Endothelial cell of umbilical vein (primary cell): ENCODE data around the gene HINFP. TPM values are rescaled to one million over a fixed set of nuclear protein-coding genes. Genes with fewer than 3 reads are reported as not detected.

ENCODE experiments used
- BruUV-seq: library from RNA; stranded (reverse); fragments of 400-500 nt; replicated peaks from 2 replicates; lab custom pipeline; 2021; lab: Mats Ljungman, UMichigan
- CTCF ChIA-PET: fragments of 300-600, 350-600 bp; sonication (Branson Sonifier 250); formaldehyde crosslinking; loops from one replicate; lab custom pipeline; 2021; ENCODE audit warnings: antibody characterized with exemption, inconsistent platforms; lab: Charles Lee
- POLR2A ChIA-PET: fragments of 300-600, 350-600 bp; sonication (Branson Sonifier 250); formaldehyde crosslinking; loops from one replicate; lab custom pipeline; 2021; ENCODE audit warnings: antibody characterized with exemption, inconsistent platforms; lab: Charles Lee
- DNase-seq: peaks from one replicate; pipeline ENCODE4 v3.0.0-alpha.2; 2011; ENCODE audit warnings: low read depth, low spot score
- FAIRE-seq: peaks from 2 replicates; lab custom pipeline; 2011; peaks lifted over from hg19 to GRCh38; lab: Jason Lieb, UNC
- H2AFZ ChIP-seq: 2 replicates; pipeline ENCODE4 v1.6.0; 2012; ENCODE audit warnings: low read depth, low read length, control low read depth, inconsistent platforms
- H3K27ac ChIP-seq: 2 replicates; pipeline ENCODE4 v1.5.1; 2011; ENCODE audit warnings: low read depth, mild to moderate bottlenecking, control low read depth, low read length, moderate library complexity; ENCODE audit not compliant: insufficient read depth
- H3K27me3 ChIP-seq, 2 experiments: 2 replicates each; pipeline versions ENCODE4 v1.6.0 to v1.6.1; 2011; ENCODE audit warnings: low read length in 2 of 2, mixed read lengths in 1 of 2; ENCODE audit not compliant: control insufficient read depth in 2 of 2, insufficient read depth in 2 of 2
- H3K36me3 ChIP-seq, 2 experiments: 2 replicates in 1 of 2; 3 replicates in 1 of 2; pipeline ENCODE4 v1.5.1; 2011; ENCODE audit warnings: low read length in 2 of 2, mild to moderate bottlenecking in 1 of 2, moderate library complexity in 1 of 2; ENCODE audit not compliant: control insufficient read depth in 2 of 2, insufficient read depth in 2 of 2; ENCODE audit errors: extremely low read depth in 1 of 2
- H3K4me1 ChIP-seq: 3 replicates; pipeline ENCODE4 v1.5.1; 2011; ENCODE audit warnings: mild to moderate bottlenecking, low read length; ENCODE audit not compliant: control insufficient read depth, insufficient read depth; ENCODE audit errors: extremely low read depth
- H3K4me2 ChIP-seq: 2 replicates; pipeline ENCODE4 v1.6.1; 2011; ENCODE audit warnings: low read length, control low read depth, mixed read lengths; ENCODE audit not compliant: insufficient read depth
- H3K4me3 ChIP-seq, 3 experiments: fragments of 200-600 bp in 1 of 3; sonication (generic), shearing (Covaris generic) in 1 of 3; replicated peaks in 1 of 3; 2 replicates each; pipeline ENCODE4 v1.5.1; 2011 to 2016; ENCODE audit warnings: control low read depth in 3 of 3, low read length in 3 of 3, mild to moderate bottlenecking in 2 of 3, inconsistent platforms in 1 of 3, low read depth in 1 of 3, moderate library complexity in 1 of 3; ENCODE audit not compliant: insufficient read depth in 1 of 3
- H3K79me2 ChIP-seq: 2 replicates; pipeline ENCODE4 v1.6.0; 2012; ENCODE audit warnings: low read length, inconsistent platforms; ENCODE audit not compliant: control insufficient read depth, insufficient read depth
- H3K9ac ChIP-seq: replicated peaks from 2 replicates; pipeline ENCODE3; 2011; ENCODE audit warnings: low read length, control low read depth; ENCODE audit not compliant: insufficient read depth; ENCODE audit errors: extremely low read depth
- H3K9me1 ChIP-seq: replicated peaks from 3 replicates; pipeline ENCODE4 v1.6.0; 2011; ENCODE audit warnings: mild to moderate bottlenecking, low read length; ENCODE audit not compliant: control insufficient read depth, insufficient read depth; ENCODE audit errors: extremely low read depth
- H3K9me3 ChIP-seq: replicated peaks from 2 replicates; pipeline ENCODE4 v1.5.1; 2012; ENCODE audit warnings: low read length, inconsistent platforms; ENCODE audit not compliant: control insufficient read depth, insufficient read depth
- H4K20me1 ChIP-seq: replicated peaks from 2 replicates; pipeline ENCODE3; 2011; ENCODE audit warnings: mild to moderate bottlenecking, low read length; ENCODE audit not compliant: control insufficient read depth, insufficient read depth; ENCODE audit errors: extremely low read depth
- EZH2 ChIP-seq: IDR thresholded peaks from 2 replicates; pipeline ENCODE4 v1.6.1; 2012; ENCODE audit warnings: borderline replicate concordance, low read depth, mild to moderate bottlenecking, moderate library complexity, low read length, inconsistent platforms; ENCODE audit not compliant: severe bottlenecking
- FOS ChIP-seq: IDR thresholded peaks from 2 replicates; pipeline ENCODE4 v1.6.1; 2011; ENCODE audit warnings: mild to moderate bottlenecking, low read length, moderate library complexity, borderline replicate concordance; ENCODE audit not compliant: insufficient read depth
- GATA2 ChIP-seq: IDR thresholded peaks from 2 replicates; pipeline ENCODE4 v1.7.0; 2011; ENCODE audit warnings: low read depth, mild to moderate bottlenecking, moderate library complexity, mixed read lengths, low read length; ENCODE audit not compliant: insufficient read length, insufficient read depth
- JUN ChIP-seq: IDR thresholded peaks from 2 replicates; pipeline ENCODE4 v1.6.1; 2011; ENCODE audit warnings: borderline replicate concordance, low read depth; ENCODE audit not compliant: insufficient read length, insufficient read depth
- MYC ChIP-seq: IDR thresholded peaks from one replicate; pipeline ENCODE4 v1.6.1; 2011; ENCODE audit warnings: mild to moderate bottlenecking, low read depth, low read length
- POLR2A ChIP-seq: IDR thresholded peaks from 2 replicates; pipeline ENCODE4 v1.6.1; 2012; ENCODE audit warnings: low read depth, mild to moderate bottlenecking, control low read depth, low read length
- POLR2AphosphoS5 ChIP-seq: IDR thresholded peaks from 2 replicates; pipeline ENCODE4 v1.6.1; 2012; ENCODE audit warnings: low read depth, mild to moderate bottlenecking, control low read depth, low read length, moderate library complexity; ENCODE audit not compliant: insufficient read depth
- dilution Hi-C: fragments of 300-500 bp; cut with MboI; formaldehyde crosslinking; loops from one replicate; pipeline ENCODE4 v1.15.0; 2019; ENCODE audit warnings: low sequenced_read_pairs; ENCODE audit not compliant: extremely low pct_ligation_motif_present
- intact Hi-C: fragments of 100-400 bp; cut with micrococcal nuclease; formaldehyde crosslinking; loops from one replicate; pipeline ENCODE4 v1.10.0; 2022
- polyA plus RNA-seq, 4 experiments: library from polyadenylated mRNA; depleted of rRNA in 3 of 4; stranded (reverse) in 3 of 4; unstranded in 1 of 4; fragments of >200 nt; gene quantifications; 2 replicates each; pipeline versions ENCODE4 v1.2.1 to v1.2.3, GENCODE V29; 2011 to 2012; ENCODE audit warnings: missing spikeins in 1 of 4
- total RNA-seq: library from RNA; stranded (reverse); gene quantifications from 2 replicates; pipeline ENCODE4 v1.2.3, GENCODE V29; 2021
- TF ChIP-seq, protein P1 (sequence below): IDR thresholded peaks from 2 replicates; pipeline ENCODE4 v1.6.1; 2011; ENCODE audit not compliant: insufficient read depth, insufficient read length
- TF ChIP-seq, protein P2 (sequence below), 2 donors: IDR thresholded peaks; 1 replicate in 1 of 2; 2 replicates in 1 of 2; pipeline ENCODE4 v1.5.1; 2011; ENCODE audit warnings: low read length in 2 of 2, mild to moderate bottlenecking in 2 of 2, moderate library complexity in 2 of 2, control low read depth in 1 of 2, inconsistent platforms in 1 of 2, low read depth in 1 of 2; ENCODE audit not compliant: insufficient read depth in 1 of 2; ENCODE audit errors: extremely low read depth in 1 of 2

HINFP gene
- total and polyA plus RNA-seq, 2 donors (not counting 3 experiments of a cell fraction or from before 2014, with no cell fraction given), result 30.8 to 33.4 TPM

DNA sequence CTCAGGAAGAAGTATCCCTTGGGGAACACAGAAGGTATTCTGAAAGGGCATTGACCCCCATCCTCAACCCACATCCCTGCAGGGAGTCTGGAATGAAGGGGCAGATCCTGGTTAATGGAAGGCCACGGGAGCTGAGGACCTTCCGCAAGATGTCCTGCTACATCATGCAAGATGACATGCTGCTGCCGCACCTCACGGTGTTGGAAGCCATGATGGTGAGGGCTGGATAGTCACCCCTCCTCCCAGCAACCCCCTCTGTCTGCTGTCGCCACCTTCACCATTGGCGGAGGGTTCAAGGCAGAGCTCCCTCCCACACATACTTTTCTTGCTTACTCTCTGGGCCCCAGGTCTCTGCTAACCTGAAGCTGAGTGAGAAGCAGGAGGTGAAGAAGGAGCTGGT is 32.8 kb downstream of the HINFP start:
- Histone ChIP-seq H3K4me3 (no peak overlapping the region), H3K27ac (no peak overlapping the region), H2AFZ (no peak overlapping the region), H3K4me1 (peaks cover 3% of the 10 kb centered on the region), H4K20me1 (no peaks in the 10 kb centered on the region), H3K9me1 (no peaks in the 10 kb centered on the region), H3K79me2 (no peaks in the 10 kb centered on the region), H3K9ac (no peak overlapping the region), H3K36me3 (no peaks in the 10 kb centered on the region), H3K27me3 (no peaks in the 10 kb centered on the region), H3K4me2 (no peak overlapping the region), H3K9me3 (no peaks in the 10 kb centered on the region)
- dilution Hi-C loops, result no loop called here
- intact Hi-C loops, result loop anchor here (10.0 kb wide), 1 partner anchor 311 kb away; no protein-coding TSS in a partner anchor
- TF ChIP-seq EZH2 (no peak), JUN (no peak), POLR2AphosphoS5 (no peak), POLR2A (no peak), MYC (no peak), GATA2 (no peak), FOS (no peak)
- TF ChIP-seq, protein P1, sequence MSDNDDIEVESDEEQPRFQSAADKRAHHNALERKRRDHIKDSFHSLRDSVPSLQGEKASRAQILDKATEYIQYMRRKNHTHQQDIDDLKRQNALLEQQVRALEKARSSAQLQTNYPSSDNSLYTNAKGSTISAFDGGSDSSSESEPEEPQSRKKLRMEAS, result no peak
- TF ChIP-seq, protein P2, sequence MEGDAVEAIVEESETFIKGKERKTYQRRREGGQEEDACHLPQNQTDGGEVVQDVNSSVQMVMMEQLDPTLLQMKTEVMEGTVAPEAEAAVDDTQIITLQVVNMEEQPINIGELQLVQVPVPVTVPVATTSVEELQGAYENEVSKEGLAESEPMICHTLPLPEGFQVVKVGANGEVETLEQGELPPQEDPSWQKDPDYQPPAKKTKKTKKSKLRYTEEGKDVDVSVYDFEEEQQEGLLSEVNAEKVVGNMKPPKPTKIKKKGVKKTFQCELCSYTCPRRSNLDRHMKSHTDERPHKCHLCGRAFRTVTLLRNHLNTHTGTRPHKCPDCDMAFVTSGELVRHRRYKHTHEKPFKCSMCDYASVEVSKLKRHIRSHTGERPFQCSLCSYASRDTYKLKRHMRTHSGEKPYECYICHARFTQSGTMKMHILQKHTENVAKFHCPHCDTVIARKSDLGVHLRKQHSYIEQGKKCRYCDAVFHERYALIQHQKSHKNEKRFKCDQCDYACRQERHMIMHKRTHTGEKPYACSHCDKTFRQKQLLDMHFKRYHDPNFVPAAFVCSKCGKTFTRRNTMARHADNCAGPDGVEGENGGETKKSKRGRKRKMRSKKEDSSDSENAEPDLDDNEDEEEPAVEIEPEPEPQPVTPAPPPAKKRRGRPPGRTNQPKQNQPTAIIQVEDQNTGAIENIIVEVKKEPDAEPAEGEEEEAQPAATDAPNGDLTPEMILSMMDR (IDR thresholded peaks at IDR 0.05; ENCODE audit: extremely low read depth in 1 of 2, insufficient read depth in 1 of 2, low read depth in 1 of 2, low read length in 2 of 2), result no peak
- ChIA-PET CTCF (interaction anchor here (0.7 to 1.8 kb wide), 4 partner anchors 10 to 168 kb away, joined by 3 to 9 read pairs (median 3); no protein-coding TSS in a partner anchor), POLR2A (interaction anchor here (0.7 kb wide), 1 partner anchor 9 kb away, joined by 3 read pairs; no protein-coding TSS in a partner anchor)
- BruUV-seq, result no TSS peak
- no peak for DNase-seq
- no peak for FAIRE-seq
